CD14-positive monocyte (primary cell): ENCODE measurements around the gene PRAMEF15. TPM values are rescaled to one million over a fixed set of nuclear protein-coding genes. Genes with fewer than 3 reads are reported as not detected.
"Not testable (repeated sequence)": the region's sequence is repeated elsewhere in the genome, so short reads cannot be mapped to it uniquely, and the experiment has no call there.

Experiments
- DNase-seq, 3 donors: peaks; one replicate each; pipeline ENCODE4 v3.0.0-alpha.2; 2011 to 2022
- H2AFZ ChIP-seq: 2 replicates; pipeline ENCODE4 v1.6.0; 2012; ENCODE audit warnings: mild to moderate bottlenecking, low read depth, low read length, inconsistent platforms; ENCODE audit not compliant: insufficient read depth, poor library complexity, severe bottlenecking
- H3K27ac ChIP-seq, 2 donors: 1 replicate in 1 of 2; 2 replicates in 1 of 2; pipeline ENCODE4 v1.5.1; 2012 to 2013; ENCODE audit warnings: low read length in 2 of 2, control low read depth in 1 of 2, inconsistent platforms in 1 of 2, low read depth in 1 of 2, mild to moderate bottlenecking in 1 of 2
- H3K27me3 ChIP-seq, 2 donors: one replicate each; pipeline versions ENCODE4 v1.6.0 to v1.6.1; 2011 to 2013; ENCODE audit warnings: low read length in 2 of 2; ENCODE audit not compliant: control insufficient read depth in 2 of 2, insufficient read depth in 2 of 2
- H3K36me3 ChIP-seq, 2 donors: replicated peaks in 1 of 2; 1 replicate in 1 of 2; 2 replicates in 1 of 2; pipeline versions ENCODE4 v1.5.1 to v1.6.1; 2012 to 2013; ENCODE audit warnings: low read length in 2 of 2, control low read depth in 1 of 2, inconsistent platforms in 1 of 2, mild to moderate bottlenecking in 1 of 2; ENCODE audit not compliant: insufficient read depth in 2 of 2, control insufficient read depth in 1 of 2
- H3K4me1 ChIP-seq, 2 donors: 1 replicate in 1 of 2; 2 replicates in 1 of 2; pipeline versions ENCODE4 v1.5.1 to v1.6.1; 2012 to 2013; ENCODE audit warnings: low read length in 2 of 2, control low read depth in 1 of 2, inconsistent platforms in 1 of 2, mild to moderate bottlenecking in 1 of 2, moderate library complexity in 1 of 2; ENCODE audit not compliant: insufficient read depth in 2 of 2, control insufficient read depth in 1 of 2
- H3K4me2 ChIP-seq: replicated peaks from 2 replicates; pipeline ENCODE3; 2012; ENCODE audit warnings: low read length, moderate library complexity, mild to moderate bottlenecking; ENCODE audit not compliant: poor library complexity, severe bottlenecking; ENCODE audit errors: extremely low read depth
- H3K4me3 ChIP-seq, 3 experiments: fragments of 200-600 bp in 1 of 3; sonication (generic) in 1 of 3; replicated peaks in 1 of 3; 1 replicate in 2 of 3; 2 replicates in 1 of 3; pipeline ENCODE4 v1.5.1; 2011 to 2013; ENCODE audit warnings: low read length in 3 of 3, mild to moderate bottlenecking in 3 of 3, control low read depth in 2 of 3, low read depth in 2 of 3, inconsistent platforms in 1 of 3, moderate library complexity in 1 of 3
- H3K79me2 ChIP-seq: 2 replicates; pipeline ENCODE4 v1.6.0; 2012; ENCODE audit warnings: mild to moderate bottlenecking, control low read depth, inconsistent platforms, low read length, moderate library complexity; ENCODE audit not compliant: insufficient read depth
- H3K9ac ChIP-seq: 2 replicates; pipeline ENCODE4 v1.6.0; 2017; ENCODE audit warnings: low read length, mild to moderate bottlenecking; ENCODE audit not compliant: insufficient read depth, poor library complexity, severe bottlenecking
- H3K9me3 ChIP-seq, 2 donors: replicated peaks in 1 of 2; 1 replicate in 1 of 2; 2 replicates in 1 of 2; pipeline versions ENCODE4 v1.5.1 to v1.6.1; 2012 to 2013; ENCODE audit warnings: low read length in 2 of 2, control low read depth in 1 of 2; ENCODE audit not compliant: control insufficient read depth in 1 of 2, insufficient read depth in 1 of 2
- H4K20me1 ChIP-seq: 2 replicates; pipeline ENCODE4 v1.6.0; 2012; ENCODE audit warnings: mild to moderate bottlenecking, low read length, control low read depth, moderate library complexity; ENCODE audit not compliant: insufficient read depth
- H3K27ac Mint-ChIP-seq, 7 donors: one replicate each; pipeline ENCODE4 v1.8.0; 2020; ENCODE audit warnings: mild to moderate bottlenecking in 7 of 7, mixed read lengths in 7 of 7, moderate library complexity in 6 of 7, inconsistent platforms in 2 of 7
- H3K27me3 Mint-ChIP-seq, 3 donors: one replicate each; pipeline ENCODE4 v1.8.0; 2021 to 2022; ENCODE audit warnings: low read depth in 3 of 3, mild to moderate bottlenecking in 3 of 3, mixed read lengths in 3 of 3, moderate library complexity in 3 of 3, inconsistent platforms in 1 of 3
- H3K36me3 Mint-ChIP-seq, 2 donors: one replicate each; pipeline ENCODE4 v1.8.0; 2020; ENCODE audit warnings: mixed read lengths in 2 of 2, inconsistent platforms in 1 of 2, mild to moderate bottlenecking in 1 of 2
- H3K4me1 Mint-ChIP-seq: one replicate; pipeline ENCODE4 v1.8.0; 2020; ENCODE audit warnings: mild to moderate bottlenecking, mixed read lengths
- H3K4me3 Mint-ChIP-seq, 2 donors: one replicate each; pipeline ENCODE4 v1.8.0; 2020; ENCODE audit warnings: mild to moderate bottlenecking in 2 of 2, mixed read lengths in 2 of 2, moderate library complexity in 1 of 2
- H3K9me3 Mint-ChIP-seq, 7 donors: one replicate each; pipeline ENCODE4 v1.8.0; 2020 to 2022; ENCODE audit warnings: mixed read lengths in 7 of 7, mild to moderate bottlenecking in 6 of 7, moderate library complexity in 6 of 7, inconsistent platforms in 2 of 7
- WGBS: methylation state at CpG from one replicate; pipeline ENCODE4 v1.1.5; 2013; ENCODE audit warnings: missing lambda C conversion rate; ENCODE audit not compliant: insufficient coverage; 5-methylcytosine and 5-hydroxymethylcytosine counted together
- intact Hi-C, 2 donors: fragments of 100-400 bp; cut with micrococcal nuclease; formaldehyde crosslinking; loops; one replicate each; pipeline versions ENCODE4 v1.15.0 to v1.15.1; 2023
- polyA plus RNA-seq, 3 donors: library from polyadenylated mRNA; depleted of rRNA in 1 of 3; unstranded in 2 of 3; stranded (reverse) in 1 of 3; fragments of 300-500 nt in 2 of 3; fragments of >200 nt in 1 of 3; fragmentation: Illumina TruSeq in 2 of 3; gene quantifications; 1 replicate in 2 of 3; 2 replicates in 1 of 3; pipeline ENCODE4 v1.2.3, GENCODE V29; 2012 to 2021

PRAMEF15 gene
- polyA plus RNA-seq, 3 donors, result not detected

DNA sequence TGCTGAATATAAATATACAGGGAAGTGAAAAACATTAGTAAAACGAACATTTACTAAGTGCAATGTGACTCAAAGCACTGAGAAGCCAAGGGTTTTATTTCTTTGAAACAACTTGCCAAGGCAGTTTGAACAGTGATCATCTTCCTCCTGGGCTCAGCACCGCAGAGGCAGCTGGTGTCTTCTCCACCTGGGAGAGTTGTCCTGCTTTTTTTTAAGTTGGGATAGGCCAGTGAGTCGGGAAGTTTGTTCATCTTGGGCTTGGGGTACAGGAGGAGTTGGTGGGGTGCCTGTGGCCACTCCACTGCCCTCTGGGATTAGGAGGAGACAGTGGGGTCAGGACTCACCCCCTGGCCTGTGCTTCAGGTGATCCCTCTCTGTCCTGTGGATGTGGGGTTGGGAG, 26.4 kb upstream of the PRAMEF15 start:
- H2AFZ ChIP-seq, H3K36me3 ChIP-seq, H3K4me3 Mint-ChIP-seq, H3K27me3 ChIP-seq, H3K9me3 Mint-ChIP-seq, intact Hi-C loops, H3K79me2 ChIP-seq, H3K27ac ChIP-seq, H3K27ac Mint-ChIP-seq, H3K9me3 ChIP-seq, H4K20me1 ChIP-seq, H3K4me1 ChIP-seq, H3K4me2 ChIP-seq, H3K4me1 Mint-ChIP-seq, DNase-seq, H3K27me3 Mint-ChIP-seq, H3K36me3 Mint-ChIP-seq, H3K4me3 ChIP-seq, H3K9ac ChIP-seq: not testable (repeated sequence)
- no CpG with 5 or more reads among the region's 3 CpGs for WGBS

DNA sequence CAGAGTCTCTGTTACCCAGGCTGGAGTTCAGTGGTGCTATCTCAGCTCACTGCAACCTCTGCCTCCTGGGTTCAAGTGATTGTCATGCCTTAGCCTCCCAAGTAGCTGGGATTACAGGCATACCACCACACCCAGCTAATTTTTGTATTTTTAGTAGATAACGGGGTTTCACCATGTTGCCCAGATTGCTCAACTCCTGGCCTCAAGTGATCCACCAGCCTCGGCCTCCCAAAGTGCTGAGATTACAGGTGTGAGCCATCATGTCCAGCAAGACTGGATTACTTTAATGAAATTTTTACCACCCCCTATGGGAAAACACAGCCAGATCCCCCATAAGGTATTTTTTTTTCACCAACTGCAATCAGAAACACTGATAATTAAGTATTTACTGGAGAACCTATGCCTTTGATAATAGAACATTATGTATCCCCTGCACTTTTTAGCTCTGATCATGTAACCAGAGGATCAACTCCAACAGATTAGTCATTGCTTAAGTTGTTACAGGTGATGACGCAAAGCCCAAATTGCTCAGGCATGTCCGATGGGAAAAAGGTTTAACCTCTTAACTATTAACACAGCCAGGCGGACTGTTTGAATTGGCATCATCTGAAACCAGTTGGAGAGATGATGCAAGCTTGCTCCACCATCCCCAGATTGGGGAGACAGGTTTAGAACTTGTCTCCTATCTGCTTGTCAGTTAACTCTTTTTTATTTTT, 18.0 kb upstream of the PRAMEF15 start:
- H3K79me2 ChIP-seq, H3K9me3 ChIP-seq, H3K4me3 Mint-ChIP-seq, H3K4me1 ChIP-seq, H3K36me3 Mint-ChIP-seq, H3K4me1 Mint-ChIP-seq, intact Hi-C loops, H4K20me1 ChIP-seq, DNase-seq, H3K9ac ChIP-seq, H3K4me3 ChIP-seq, H3K36me3 ChIP-seq, H2AFZ ChIP-seq, H3K27ac ChIP-seq, H3K27me3 ChIP-seq, H3K27me3 Mint-ChIP-seq, H3K9me3 Mint-ChIP-seq, H3K4me2 ChIP-seq, H3K27ac Mint-ChIP-seq: not testable (repeated sequence)
- WGBS, result no CpG with 5 or more reads among the region's 5 CpGs

DNA sequence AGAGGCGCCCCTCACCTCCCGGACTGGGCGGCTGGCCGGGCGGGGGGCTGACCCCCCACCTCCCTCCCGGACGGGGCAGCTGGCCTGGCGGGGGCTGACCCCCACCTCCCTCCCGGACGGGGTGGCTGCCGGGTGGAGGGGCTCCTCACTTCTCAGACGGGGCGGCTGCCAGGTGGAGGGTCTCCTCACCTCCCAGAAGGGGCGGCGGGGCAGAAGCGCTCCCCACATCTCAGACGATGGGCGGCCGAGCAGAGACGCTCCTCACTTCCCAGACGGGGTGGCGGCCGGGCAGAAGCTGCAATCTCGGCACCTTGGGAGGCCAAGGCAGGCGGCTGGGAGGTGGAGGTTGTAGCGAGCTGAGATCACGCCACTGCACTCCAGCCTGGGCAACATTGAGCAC, 16.7 kb upstream of the PRAMEF15 start:
- DNase-seq, H3K4me1 ChIP-seq, H3K27me3 Mint-ChIP-seq, H4K20me1 ChIP-seq, H3K36me3 ChIP-seq, H3K4me3 ChIP-seq, H3K36me3 Mint-ChIP-seq, H3K27ac Mint-ChIP-seq, intact Hi-C loops, H3K9ac ChIP-seq, H3K27ac ChIP-seq, H2AFZ ChIP-seq, H3K27me3 ChIP-seq, H3K79me2 ChIP-seq, H3K4me1 Mint-ChIP-seq, H3K4me2 ChIP-seq, H3K4me3 Mint-ChIP-seq, H3K9me3 ChIP-seq, H3K9me3 Mint-ChIP-seq: not testable (repeated sequence)
- WGBS, result no CpG with 5 or more reads among the region's 27 CpGs

- not testable (repeated sequence) for H3K36me3 ChIP-seq, H3K27ac Mint-ChIP-seq
Observed at GRCh38 chr1:13302197-13302596, 13.2 kb upstream of the PRAMEF15 start.

More at GRCh38 chr1:13302197-13302596, 13.2 kb upstream of the PRAMEF15 start:
- intact Hi-C loops, H3K9ac ChIP-seq, H3K27me3 Mint-ChIP-seq, H3K27me3 ChIP-seq, H3K79me2 ChIP-seq, H3K36me3 Mint-ChIP-seq, H3K9me3 ChIP-seq, H3K4me1 Mint-ChIP-seq, H3K9me3 Mint-ChIP-seq, H3K4me3 ChIP-seq, H3K4me2 ChIP-seq, H3K27ac ChIP-seq, H2AFZ ChIP-seq, H4K20me1 ChIP-seq, H3K4me3 Mint-ChIP-seq, H3K4me1 ChIP-seq, DNase-seq: not testable (repeated sequence)
